T47D (cell line): Measurements from ENCODE around the gene TIGD7.
"Not testable (repeated sequence)": the region's sequence is repeated elsewhere in the genome, so short reads cannot be mapped to it uniquely, and the experiment has no call there.

Source experiments
- DNase-seq, 2 experiments: peaks; one replicate each; pipeline versions ENCODE4 v3.0.0 to v3.0.0-alpha.2; 2011 to 2012; ENCODE audit warnings: low read depth in 1 of 2, low spot score in 1 of 2
- JUND ChIP-seq: IDR thresholded peaks from 2 replicates; pipeline ENCODE4 v1.6.1; 2012; ENCODE audit warnings: low read depth
- in situ Hi-C: cut with HindIII; loops from 2 replicates; pipeline ENCODE4 v1.10.0; 2016; ENCODE audit warnings: low sequenced_read_pairs, low pct_unique_long_range_greater_than_20kb

The TIGD7 gene

GRCh38 chr16:3274490-3274889, 30.7 kb downstream of the TIGD7 start:
- TF ChIP-seq JUND, result no peak
- DNase-seq, result peak in 1 of 2 experiments; percentile 64
- in situ Hi-C loops, result no loop called here

- DNase-seq, in situ Hi-C loops: not testable (repeated sequence)
These were observed 33.9 kb downstream of the TIGD7 start for GRCh38 chr16:3271281-3271680.

DNA sequence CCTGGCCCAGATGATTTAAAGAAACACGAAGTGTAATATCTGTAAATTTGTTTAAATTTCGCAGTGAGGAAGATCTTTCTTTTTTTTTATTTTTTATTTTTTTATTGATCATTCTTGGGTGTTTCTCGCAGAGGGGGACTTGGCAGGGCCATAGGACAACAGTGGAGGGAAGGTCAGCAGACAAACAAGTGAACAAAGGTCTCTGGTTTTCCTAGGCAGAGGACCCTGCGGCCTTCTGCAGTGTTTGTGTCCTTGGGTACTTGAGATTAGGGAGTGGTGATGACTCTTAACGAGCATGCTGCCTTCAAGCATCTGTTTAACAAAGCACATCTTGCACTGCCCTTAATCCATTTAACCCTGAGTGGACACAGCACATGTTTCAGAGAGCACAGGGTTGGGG, 34.5 kb downstream of the TIGD7 start:
- DNase-seq, in situ Hi-C loops: not testable (repeated sequence)

GRCh38 chr16:3268294-3268693, 36.9 kb downstream of the TIGD7 start:
- in situ Hi-C loops, result no loop called here
- no peak for DNase-seq
- TF ChIP-seq JUND, result no peak

DNA sequence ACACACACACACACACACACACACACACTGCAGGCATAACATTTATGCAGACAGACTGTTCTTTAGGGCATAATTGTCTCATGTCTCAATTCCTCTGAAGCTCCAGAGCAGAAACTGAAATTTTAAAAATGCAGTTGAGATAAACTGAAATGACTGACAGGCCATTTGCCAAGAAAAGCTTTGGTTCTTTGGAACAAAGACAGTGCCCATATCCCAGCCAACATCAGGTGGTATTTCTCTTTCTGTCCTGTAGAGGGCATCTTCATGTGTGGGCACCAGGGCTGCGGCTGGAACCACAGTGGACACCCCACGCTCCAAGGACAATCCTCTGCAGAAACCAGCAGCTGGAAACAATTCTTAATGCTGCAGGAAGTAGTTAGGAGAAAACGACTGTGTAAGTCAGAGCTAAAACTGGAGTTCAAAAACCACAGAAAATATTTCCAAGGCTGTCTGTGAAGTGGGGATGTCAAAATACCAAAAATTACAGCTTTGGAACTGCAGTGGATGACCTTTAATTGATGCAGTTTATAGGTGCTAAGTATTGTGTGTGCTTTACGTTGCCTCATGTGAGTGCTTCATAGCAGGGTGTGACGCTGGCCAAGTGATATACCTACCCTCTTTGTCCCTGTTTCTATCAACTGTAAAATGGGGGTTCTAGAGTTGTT, 38.2 kb downstream of the TIGD7 start:
- in situ Hi-C loops, result no loop called here
- DNase-seq, result peak; percentile 30 to 74
- TF ChIP-seq JUND, result no peak

GRCh38 chr16:3264137-3265036, 40.8 kb downstream of the TIGD7 start:
- DNase-seq, result peak; percentile 98 to 99
- in situ Hi-C loops, result no loop called here
- no peak for TF ChIP-seq JUND

DNA sequence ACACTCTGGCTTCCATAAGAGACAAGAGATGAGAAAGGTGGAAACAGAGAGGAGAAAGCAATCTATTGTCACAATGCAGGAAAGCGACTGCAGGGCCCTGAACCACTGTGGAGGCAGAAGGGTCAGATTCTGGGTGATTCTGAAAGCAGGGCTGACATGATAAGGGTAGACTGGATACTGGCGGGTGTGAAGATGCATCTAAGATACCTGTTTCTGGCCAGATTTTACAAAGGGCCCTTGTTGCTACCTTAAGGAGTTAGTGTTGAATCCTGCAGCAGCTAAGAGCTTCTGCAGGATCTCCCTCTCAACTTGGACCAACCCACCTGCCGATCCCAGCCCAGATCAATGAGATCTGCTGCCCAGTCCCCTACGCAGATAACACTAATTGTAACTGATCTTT, 42.7 kb downstream of the TIGD7 start:
- no peak for TF ChIP-seq JUND
- no peak for DNase-seq
- in situ Hi-C loops, result no loop called here

DNA sequence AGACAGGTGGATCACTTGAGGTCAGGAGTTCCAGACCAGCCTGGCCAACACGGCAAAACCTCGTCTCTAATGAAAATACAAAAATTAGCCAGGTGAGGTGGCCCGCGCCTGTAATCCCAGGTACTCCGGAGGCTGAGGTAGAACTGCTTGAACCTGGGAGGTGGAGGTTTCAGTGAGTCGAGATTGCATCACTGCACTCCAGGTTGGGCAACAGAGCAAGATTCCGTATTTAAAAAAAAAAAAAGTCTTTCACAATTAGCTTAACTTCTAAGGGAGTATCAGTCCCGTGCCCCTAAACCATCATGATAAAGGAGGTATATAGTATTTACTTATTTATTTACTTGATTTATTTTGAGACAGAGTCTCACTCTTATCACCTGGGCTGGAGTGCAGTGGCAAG, 45.4 kb downstream of the TIGD7 start:
- no peak for TF ChIP-seq JUND
- no peak for DNase-seq
- in situ Hi-C loops, result no loop called here

- in situ Hi-C loops, result no loop called here
- DNase-seq, result no peak
- no peak for TF ChIP-seq JUND
These were observed 48.3 kb downstream of the TIGD7 start for GRCh38 chr16:3256866-3257465.

DNA sequence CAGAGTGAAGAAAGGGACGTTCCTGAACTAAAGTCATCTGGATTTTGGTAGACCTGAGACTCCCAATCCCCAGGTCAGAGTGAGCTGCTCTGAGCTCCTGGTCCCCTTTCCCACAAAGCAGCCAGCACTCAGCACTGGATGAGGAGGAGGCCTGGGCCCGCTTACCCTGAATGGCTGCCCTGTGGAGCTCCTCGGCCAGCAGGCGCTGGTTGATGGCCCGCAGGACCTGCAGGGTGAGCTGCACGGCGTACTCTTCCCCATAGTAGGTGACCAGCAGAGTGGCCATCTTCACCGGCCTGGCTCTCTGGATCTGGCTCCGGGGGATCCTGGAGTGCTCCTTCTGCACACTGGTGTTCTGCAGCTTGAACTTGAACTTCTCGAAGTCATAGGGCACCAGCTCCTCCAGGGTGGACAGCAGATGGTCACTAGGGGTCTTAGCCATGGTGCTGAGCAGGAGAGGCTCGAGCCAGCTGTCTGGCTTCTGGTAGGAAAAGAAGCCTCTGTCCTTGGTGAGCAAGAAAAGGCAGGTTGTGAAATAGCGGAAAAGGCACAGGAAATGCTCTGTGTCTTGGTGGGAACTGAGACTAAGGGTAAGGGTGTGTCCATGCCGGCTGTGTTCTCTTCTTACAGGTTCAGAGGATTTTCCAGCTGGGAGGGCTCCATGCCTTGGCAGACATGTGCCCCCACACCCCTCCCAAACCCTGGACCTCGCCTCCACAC, 48.9 kb downstream of the TIGD7 start, which contains the start of gene MEFV:
MEFV (minus strand) TSS at position 488 of the 720 bp plus-strand sequence; CDS start at position 442, 46 bp downstream.
- DNase-seq, result no peak
- TF ChIP-seq JUND, result no peak
- in situ Hi-C loops, result no loop called here

DNA sequence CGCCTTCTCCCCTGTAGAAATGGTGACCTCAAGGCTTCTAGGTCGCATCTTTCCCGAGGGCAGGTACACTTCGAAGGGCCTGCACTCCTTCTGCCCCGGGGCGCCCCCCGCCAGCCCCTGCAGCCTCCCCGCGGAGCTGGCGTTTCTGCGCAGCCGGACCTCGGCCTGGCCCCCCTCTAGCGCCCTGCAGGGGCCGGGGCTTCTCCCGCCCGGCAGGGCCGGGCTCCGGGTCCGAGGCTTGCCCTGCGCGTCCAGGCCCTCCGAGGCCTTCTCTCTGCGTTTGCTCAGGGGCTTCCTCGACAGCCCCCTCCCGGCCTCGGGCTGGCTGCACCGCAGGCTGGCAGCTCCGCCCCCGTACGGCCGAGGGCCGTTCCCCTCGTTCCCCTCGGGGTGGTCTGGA, 50.9 kb downstream of the TIGD7 start:
- DNase-seq, result no peak
- TF ChIP-seq JUND, result no peak
- in situ Hi-C loops, result no loop called here

DNA sequence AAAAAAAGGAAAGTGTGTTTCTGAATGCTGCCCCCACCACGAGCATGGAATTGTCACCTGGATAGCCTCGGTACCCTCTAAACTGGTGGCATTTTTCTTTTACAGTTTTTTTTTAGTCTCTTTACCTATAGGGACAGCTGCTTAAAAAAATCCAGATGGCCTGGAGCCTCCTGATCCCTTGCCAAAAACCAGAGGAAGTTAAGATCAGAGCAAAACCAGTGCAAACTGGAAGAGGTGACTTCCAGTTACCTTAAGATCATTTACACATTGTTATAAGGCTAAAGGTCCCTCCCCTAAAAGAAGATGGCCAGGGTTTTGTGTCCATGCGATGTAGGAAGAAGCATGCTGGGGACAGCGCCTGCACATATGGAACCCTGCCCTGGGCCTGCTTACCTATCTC, 52.3 kb downstream of the TIGD7 start:
- DNase-seq, result peak in 1 of 2 experiments; percentile 26
- in situ Hi-C loops, result no loop called here
- no peak for TF ChIP-seq JUND
